Lower lobe of right lung (tissue), 2 donors: ENCODE results near the gene SPATA31A3. TPM values are rescaled to one million over a fixed set of nuclear protein-coding genes. Genes with fewer than 3 reads are reported as not detected.
"Not testable (repeated sequence)": the region's sequence is repeated elsewhere in the genome, so short reads cannot be mapped to it uniquely, and the experiment has no call there.

ENCODE experiments used
- ATAC-seq, 2 donors: fragments of 200-7000 bp; cut with Tn5 transposase; one replicate each; pipeline ENCODE4 v1.9.1; 2020 to 2022; ENCODE audit warnings: mild to moderate bottlenecking in 2 of 2, moderate library complexity in 2 of 2
- DNase-seq: peaks from one replicate; pipeline ENCODE4 v3.0.0-alpha.2; 2020
- H3K27ac ChIP-seq: fragments of 200-600 bp; one replicate; pipeline ENCODE4 v1.8.0; 2022
- H3K27me3 ChIP-seq: fragments of 200-600 bp; one replicate; pipeline ENCODE4 v1.8.0; 2022; ENCODE audit warnings: low read depth
- H3K36me3 ChIP-seq: fragments of 200-600 bp; one replicate; pipeline ENCODE4 v1.8.0; 2022; ENCODE audit warnings: mild to moderate bottlenecking
- H3K4me1 ChIP-seq: fragments of 200-600 bp; one replicate; pipeline ENCODE4 v1.8.0; 2022
- H3K4me3 ChIP-seq: fragments of 200-600 bp; one replicate; pipeline ENCODE4 v1.8.0; 2022; ENCODE audit warnings: mild to moderate bottlenecking
- H3K9me3 ChIP-seq: fragments of 200-600 bp; one replicate; pipeline ENCODE4 v1.8.0; 2022
- intact Hi-C: fragments of 100-400 bp; cut with DNase I; formaldehyde crosslinking; loops from one replicate; pipeline ENCODE4 v1.11.0; 2022
- long read RNA-seq: library from polyadenylated mRNA; unstranded; transcript quantifications from one replicate; pipeline ENCODE4 v2.0.0, GENCODE V29; 2021
- total RNA-seq: library from RNA; stranded (reverse); fragmentation: NEBNext Ultra II Directional; extraction: Animal tissue kit (Norgen Biotek cat#: 25700); gene quantifications from one replicate; pipeline ENCODE4 v1.2.1, GENCODE V29; 2021
- donor health status: DM: no; HTN: yes; CAD: no; lungs with severe emphysema.

The SPATA31A3 gene
- not detected for total RNA-seq
- long read RNA-seq: 0 reads

DNA sequence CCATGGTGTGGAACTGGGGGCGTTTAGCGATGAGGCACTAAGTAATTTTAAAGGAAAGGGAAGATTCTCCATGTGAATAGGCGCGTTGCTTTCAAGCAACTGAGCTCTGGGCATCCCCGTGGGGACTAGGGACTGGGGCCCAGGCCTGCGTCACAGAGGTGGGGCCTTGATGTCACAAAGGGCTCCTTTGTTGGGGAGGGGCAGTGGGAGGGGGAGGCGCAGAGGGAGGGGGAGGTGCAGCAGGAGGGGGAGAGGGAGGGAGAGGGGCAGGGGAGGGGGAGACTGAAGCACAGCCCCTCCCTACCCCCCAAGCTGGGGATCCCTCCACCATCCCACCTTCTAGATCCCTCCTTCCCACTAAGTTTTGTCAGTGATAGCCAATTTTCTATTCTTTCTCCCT, at the start of gene SPATA31A3:
SPATA31A3 (minus strand) TSS at position 101 of the 400 bp plus-strand sequence; CDS start at position 72, 29 bp downstream.
- H3K4me3 ChIP-seq, H3K27ac ChIP-seq, H3K27me3 ChIP-seq, intact Hi-C loops, H3K36me3 ChIP-seq, H3K4me1 ChIP-seq, H3K9me3 ChIP-seq, DNase-seq, ATAC-seq: not testable (repeated sequence)

DNA sequence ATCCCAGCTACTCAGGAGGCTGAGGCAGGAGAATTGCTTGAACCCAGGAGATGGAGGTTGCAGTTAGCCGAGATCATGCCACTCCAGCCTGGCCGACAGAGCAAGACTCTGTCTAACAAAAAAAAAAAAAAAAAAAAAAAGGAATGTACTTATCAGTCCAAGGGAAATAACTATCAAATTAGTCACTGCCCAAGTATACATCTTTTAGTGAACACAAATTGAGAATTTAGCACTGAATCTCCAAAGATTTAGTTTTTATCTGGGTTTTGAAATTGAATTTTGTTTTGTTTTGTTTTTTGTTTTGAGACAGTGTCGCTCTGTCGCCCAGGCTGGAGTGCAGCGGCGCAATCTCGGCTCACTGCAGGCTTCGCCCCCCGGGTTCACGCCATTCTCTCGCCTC, 39.8 kb downstream of the SPATA31A3 start:
- H3K4me3 ChIP-seq, H3K27ac ChIP-seq, ATAC-seq, DNase-seq, H3K4me1 ChIP-seq, intact Hi-C loops, H3K9me3 ChIP-seq, H3K27me3 ChIP-seq, H3K36me3 ChIP-seq: not testable (repeated sequence)

DNA sequence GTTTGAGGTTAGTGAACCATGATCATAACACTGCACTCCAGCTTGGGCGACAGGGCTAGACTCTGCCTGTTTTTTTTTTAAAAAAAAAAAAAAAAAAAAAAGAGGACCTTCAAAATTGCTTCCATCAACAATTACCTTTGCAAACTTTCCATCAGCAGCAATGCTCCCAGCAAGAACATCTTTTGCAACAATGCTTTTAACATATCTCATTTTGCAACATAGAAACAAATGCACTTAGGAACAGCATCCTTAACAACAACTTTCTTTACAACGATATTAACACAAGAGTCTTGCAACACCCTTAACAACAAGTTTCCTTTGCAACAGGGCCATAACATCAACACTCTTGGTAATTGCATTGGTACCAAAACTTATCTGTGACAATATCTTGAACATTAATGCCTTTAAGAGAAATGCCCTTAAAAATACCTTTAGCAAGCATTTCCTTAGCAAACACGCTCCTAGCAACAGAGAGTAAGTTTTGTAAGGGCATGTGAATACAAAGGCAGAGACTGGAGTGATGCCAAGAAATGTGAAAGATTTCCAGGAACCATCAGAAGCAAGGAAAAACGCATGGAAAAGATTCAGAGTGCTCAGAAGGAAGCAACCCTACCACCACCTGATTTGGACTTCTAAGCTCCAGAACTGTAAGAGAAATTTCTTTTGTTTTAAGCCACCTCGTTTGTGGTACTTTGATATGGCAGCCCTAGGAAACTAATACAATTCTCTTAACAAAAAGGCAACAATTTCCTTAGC, 49.8 kb downstream of the SPATA31A3 start:
- H3K27me3 ChIP-seq, DNase-seq, intact Hi-C loops, H3K4me1 ChIP-seq, H3K36me3 ChIP-seq, H3K4me3 ChIP-seq, H3K9me3 ChIP-seq, H3K27ac ChIP-seq: not testable (repeated sequence)
- ATAC-seq: peak; percentile 28 to 60

DNA sequence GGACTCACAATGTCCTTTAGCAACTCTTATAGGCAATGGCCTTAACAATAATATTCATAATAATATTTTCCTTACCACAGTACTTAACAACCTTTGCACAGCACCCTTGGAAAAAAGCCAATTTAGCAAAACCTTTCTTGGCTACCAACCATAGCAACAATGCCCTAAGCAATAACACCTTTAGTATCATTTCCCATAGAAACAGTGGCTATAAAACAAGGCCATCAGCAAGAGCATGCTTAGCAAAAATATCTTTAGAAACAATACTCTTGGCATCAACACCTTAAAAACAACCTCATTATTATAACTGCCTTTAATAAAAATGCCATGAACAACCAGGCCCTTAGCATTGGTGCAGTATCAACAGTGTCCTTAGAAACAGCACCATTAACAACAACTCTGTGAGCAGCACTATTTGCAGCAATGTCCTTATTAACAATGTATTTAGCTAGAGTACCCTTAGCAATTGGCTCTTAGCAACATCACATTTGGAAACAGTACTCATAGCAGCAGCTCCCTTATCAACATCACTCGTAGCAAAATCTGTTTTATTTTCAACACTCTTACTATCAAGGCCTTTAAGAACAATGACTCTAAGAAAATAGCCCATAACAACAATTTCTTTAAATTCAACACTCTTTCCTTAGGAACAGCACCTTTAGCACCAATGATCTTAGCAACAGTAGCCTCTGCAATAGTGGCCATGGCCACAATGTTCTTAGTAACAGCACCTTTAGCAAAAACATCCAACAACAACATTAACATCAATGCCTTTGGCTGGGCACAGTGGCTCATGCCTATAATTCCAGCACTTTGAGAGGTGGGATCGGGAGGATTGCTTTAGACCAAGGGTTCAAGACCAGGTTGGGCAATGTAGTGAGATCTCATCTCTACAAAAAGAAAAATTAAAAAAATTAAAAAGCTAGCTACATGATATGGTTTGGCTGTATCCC, 52.2 kb downstream of the SPATA31A3 start:
- H3K9me3 ChIP-seq, H3K4me1 ChIP-seq, H3K27me3 ChIP-seq, DNase-seq, H3K36me3 ChIP-seq, H3K4me3 ChIP-seq, intact Hi-C loops, H3K27ac ChIP-seq: not testable (repeated sequence)
- peak in 1 of 2 donors; percentile 18 for ATAC-seq

DNA sequence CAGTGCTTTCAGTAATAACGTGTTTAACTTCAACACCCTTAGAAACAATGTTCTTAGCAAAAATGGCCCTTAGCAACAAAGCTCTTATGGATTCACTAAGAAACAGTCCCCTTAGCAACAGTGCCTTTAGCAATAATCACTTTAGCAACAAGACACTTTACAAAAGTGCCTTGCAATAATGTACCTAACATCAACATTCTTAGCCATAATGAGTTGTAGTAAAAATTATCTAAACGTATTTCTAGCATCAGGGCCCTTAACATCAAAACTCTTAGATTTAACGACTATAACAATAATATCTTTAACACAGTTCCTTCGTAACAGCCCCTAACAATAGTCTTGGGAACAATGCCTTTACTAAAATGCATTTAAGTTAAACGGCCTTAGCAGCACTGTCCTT, 54.0 kb downstream of the SPATA31A3 start:
- H3K4me3 ChIP-seq, H3K27me3 ChIP-seq, ATAC-seq, intact Hi-C loops, H3K4me1 ChIP-seq, H3K36me3 ChIP-seq, DNase-seq, H3K9me3 ChIP-seq, H3K27ac ChIP-seq: not testable (repeated sequence)

DNA sequence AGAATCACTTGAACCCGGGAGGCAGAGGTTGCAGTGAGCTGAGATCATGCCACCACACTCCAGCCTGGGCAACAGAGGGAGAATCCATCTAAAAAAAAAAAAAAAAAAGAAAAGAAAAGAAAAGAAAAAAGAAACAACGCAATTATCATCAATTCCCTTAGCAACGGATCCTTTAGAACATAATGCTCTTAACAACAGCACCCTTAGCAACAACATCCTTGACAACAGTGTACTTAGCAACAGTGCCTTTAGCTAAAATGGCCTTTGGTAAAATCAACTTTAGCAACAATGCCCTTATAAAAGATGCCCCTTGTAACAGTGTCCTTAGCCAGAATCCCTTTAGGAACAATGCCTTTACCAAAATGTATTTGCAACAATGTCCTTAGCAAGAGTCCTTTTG, 54.7 kb downstream of the SPATA31A3 start:
- H3K27me3 ChIP-seq, DNase-seq, H3K27ac ChIP-seq, H3K4me1 ChIP-seq, H3K4me3 ChIP-seq, H3K9me3 ChIP-seq, H3K36me3 ChIP-seq, ATAC-seq, intact Hi-C loops: not testable (repeated sequence)

Other genes starting within 250 kb of the SPATA31A3 start
- gene ZNF658, start 91.8 kb downstream of the SPATA31A3 start, total RNA-seq: 5.4 TPM